ENCODE data around the gene NPHP4.
A peak's percentile ranks its signal among the peaks of the same experiment; 100 is the strongest.

NPHP4 gene

DNA sequence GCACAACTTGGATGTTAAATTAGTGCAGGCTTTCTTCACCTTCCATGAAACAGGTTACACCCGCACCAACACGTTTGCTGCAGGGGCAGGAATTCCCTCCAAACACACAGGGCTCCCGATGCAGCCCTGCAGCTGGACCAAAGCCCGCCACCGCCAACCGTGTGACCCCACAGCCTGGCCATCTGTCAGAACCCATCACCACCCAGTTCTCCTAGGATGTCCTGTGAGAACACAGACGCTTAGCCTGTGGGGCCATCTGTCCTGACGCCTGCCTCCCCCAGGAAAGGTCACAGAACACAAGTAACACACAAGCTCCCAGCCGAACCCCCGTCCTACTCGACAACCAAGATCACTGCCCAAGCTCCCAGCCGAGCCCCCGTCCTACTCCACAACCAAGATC is 108.1 kb downstream of the NPHP4 start:
- DNase-seq (ENCODE audit: low read depth in 1 of 2, low spot score in 1 of 2) = no peak
- in situ Hi-C loops (cut with HindIII; ENCODE audit: low pct_unique_long_range_greater_than_20kb, low sequenced_read_pairs) = no loop called here
- no peak for TF ChIP-seq JUND (IDR thresholded peaks at IDR 0.05; ENCODE audit: low read depth)

DNA sequence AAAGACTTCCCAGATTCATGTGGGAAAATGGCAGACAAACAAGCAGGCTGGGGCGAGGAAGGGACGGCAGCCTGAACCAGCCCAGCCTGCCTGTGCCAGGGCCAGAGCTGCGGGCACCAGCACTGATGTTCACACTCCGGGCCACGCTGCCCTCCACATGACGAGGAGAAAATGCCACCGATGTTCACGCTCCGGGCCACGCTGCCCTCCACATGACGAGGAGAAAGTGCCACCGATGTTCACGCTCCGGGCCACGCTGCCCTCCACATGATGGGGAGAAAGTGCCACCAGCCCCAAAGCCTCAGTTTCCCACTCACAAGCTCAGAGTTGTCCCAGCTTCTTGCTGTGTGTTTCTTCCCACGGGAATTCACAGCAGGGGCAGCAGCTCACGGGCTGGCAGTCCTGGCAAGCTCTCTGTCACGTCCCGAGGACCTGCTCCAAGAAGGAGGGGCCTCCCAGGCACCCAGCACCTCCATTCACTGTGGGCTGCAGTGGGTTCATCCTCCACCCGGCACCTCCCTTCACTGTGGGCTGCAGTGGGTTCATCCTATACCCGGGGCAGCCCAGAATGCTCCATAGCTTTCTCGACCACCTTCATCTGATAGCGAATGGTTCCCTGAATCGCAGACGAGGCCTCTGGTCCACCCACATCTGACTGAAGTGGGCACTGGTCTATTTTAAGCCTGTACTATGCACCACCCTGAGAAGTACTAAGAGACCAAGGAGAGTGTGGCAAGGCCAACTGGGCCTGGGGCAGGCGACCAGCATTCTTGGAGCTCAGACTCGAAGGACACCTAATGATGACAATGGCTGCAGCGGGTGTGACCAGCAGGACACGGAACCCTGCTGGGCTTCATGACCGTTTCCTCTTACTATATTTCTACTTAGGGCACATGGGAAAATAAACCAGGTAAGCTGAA is 108.8 kb downstream of the NPHP4 start:
- in situ Hi-C loops (cut with HindIII; ENCODE audit: low pct_unique_long_range_greater_than_20kb, low sequenced_read_pairs) = no loop called here
- no peak for TF ChIP-seq JUND (IDR thresholded peaks at IDR 0.05; ENCODE audit: low read depth)
- DNase-seq (ENCODE audit: low read depth in 1 of 2, low spot score in 1 of 2) = no peak

DNA sequence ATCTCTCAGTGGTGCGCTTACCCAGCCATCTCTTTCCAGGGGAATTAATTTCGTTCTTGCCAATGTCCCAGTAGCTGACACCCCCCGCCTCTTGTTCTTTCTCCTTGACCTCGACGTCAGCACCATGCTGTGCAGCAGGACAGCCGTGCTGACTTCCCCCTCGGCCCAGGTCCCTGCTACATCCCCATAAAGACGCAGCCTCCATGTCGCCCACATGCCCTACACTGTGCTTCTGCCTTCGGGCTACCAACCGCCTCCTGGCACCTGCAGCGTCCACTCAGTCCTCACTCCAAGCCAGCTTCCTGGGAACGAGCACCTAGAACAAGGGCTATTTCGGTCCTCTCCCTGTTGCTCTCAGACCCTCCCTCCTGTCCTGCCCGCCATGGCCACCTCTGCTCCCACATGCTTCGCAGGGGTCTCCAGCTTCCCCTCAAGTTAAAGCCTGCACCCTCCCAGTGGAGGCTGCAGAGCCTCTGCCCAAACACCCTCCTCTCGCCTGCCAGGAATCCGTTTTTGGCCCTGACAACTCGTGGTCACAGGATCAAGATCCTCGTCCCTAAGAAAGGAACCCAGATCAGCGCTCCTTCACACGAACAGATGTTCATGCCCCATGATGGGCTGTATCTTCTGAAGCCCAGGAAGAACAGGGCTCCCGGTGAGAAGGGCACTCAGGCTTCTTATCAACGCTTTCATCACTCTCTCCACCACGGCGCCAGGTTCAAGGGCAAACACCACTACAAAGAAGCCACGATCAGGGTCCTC is 109.7 kb downstream of the NPHP4 start:
- no peak for TF ChIP-seq JUND (IDR thresholded peaks at IDR 0.05; ENCODE audit: low read depth)
- in situ Hi-C loops (cut with HindIII; ENCODE audit: low pct_unique_long_range_greater_than_20kb, low sequenced_read_pairs) = no loop called here
- no peak for DNase-seq (ENCODE audit: low read depth in 1 of 2, low spot score in 1 of 2)

DNA sequence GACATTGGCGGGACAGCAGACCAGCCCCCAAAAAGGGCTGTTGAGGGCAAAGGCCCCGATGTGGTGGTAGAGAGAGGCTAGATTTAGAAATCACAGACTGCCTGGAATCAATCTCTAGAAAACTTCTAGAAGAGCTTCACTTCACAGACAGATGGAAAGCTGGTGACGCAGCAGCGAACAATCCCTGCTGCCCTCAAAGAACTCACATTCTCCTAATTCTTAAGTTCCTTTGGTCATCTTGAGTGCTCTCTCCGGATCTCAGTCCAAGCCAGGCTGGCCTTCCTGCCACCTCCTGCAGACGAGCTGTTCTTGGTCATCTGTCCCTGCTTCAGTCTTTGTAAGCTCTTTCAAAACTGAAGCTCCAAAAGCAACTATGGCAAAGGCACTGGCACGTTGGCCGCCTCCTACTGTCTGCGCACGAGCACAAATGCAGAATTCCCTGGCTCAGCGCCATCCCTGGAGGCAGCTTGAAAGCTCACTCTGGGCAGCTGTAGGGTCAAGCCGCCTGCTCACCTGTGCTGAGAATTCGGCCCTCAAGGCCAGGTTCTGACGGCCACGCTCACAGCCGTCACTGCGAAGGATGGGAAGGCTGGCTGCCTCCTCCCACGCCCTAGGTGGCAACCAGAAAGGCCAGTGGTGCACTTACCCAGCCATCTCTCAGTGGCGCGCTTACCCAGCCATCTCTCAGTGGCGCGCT is 110.6 kb downstream of the NPHP4 start:
- in situ Hi-C loops (cut with HindIII; ENCODE audit: low pct_unique_long_range_greater_than_20kb, low sequenced_read_pairs) = no loop called here
- no peak for TF ChIP-seq JUND (IDR thresholded peaks at IDR 0.05; ENCODE audit: low read depth)

DNA sequence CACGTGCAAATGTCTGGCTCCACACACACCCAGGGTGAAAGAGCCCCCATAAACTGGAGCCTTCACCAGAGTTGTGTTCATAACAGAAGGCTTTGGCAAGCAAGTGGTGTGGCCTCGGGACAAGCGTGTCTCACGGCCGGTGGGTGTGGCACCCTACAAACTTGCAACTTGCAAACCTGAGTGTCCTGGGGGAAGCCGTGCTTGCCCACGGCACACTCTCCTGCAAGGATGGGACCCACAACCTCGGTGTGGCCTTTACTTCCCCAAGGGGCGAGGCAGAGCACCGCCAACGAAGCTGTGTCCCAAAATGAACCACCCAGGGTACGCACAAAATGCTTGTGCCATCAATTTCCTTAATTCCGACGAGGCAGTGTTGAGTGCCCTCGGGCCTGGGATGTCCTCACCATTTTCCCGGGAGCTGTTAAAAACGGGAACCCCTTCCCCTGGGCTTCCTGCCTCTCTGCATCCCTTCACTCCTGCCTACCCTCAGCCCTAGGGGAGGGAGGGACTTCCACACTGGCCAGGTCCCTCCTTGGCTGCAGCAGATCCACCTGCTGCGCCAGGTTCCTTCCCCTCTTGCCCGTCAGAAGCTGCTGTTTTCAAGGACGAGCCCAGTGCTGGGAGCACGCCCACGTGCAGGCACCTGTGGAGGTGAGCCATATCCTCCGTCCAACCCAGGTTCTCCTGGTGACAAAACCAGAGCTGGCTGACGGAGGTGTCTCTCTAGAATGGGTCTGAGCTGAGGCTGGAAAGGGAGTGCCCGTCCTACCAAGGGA is 111.4 kb downstream of the NPHP4 start:
- TF ChIP-seq JUND (IDR thresholded peaks at IDR 0.05; ENCODE audit: low read depth) = no peak
- DNase-seq (ENCODE audit: low read depth in 1 of 2, low spot score in 1 of 2) = no peak
- in situ Hi-C loops (cut with HindIII; ENCODE audit: low pct_unique_long_range_greater_than_20kb, low sequenced_read_pairs) = no loop called here

More for the DNA sequence above, 110.6 kb downstream of the NPHP4 start:
- peak in 1 of 2 experiments; percentile 29 for DNase-seq (ENCODE audit: low read depth in 1 of 2, low spot score in 1 of 2)

DNA sequence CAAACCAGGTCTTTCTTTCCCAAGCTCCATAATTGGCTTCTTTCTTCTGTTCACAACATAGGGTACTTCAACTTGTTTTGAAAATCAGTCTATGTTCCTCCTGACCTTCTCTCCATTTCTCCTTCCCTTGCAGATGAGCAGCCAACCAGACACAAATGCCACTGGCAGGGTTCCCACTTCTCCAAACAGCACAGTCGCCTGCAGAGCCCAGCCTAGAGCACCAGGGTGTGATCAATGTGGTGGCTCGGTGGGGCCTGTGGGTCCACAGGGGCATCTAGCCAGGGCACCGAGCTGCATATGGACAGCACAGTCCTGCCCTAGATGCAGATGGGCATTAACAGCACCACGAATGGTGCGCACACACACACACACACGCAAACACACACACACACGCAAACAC is 112.8 kb downstream of the NPHP4 start:
- no peak for DNase-seq (ENCODE audit: low read depth in 1 of 2, low spot score in 1 of 2)
- no peak for TF ChIP-seq JUND (IDR thresholded peaks at IDR 0.05; ENCODE audit: low read depth)
- in situ Hi-C loops (cut with HindIII; ENCODE audit: low pct_unique_long_range_greater_than_20kb, low sequenced_read_pairs) = no loop called here

DNA sequence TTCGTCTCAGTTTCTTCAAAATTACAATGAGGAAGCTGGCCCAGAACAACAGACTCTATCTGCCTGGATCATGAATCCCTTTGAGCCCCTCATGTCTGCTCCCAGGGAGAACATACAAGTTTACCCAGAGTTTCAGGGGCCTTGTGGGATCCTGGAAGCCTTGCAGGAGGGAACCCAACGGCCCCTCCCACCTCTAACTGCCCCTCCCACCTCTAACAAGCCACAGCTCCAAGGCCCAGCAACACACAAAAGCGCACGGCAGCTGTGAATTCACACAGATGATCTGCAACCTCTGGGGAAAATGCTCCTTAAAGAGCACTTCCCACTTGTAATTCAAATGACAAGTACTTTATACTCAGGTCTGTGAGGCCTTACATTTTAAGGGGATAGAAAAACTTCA is 113.3 kb downstream of the NPHP4 start:
- no peak for TF ChIP-seq JUND (IDR thresholded peaks at IDR 0.05; ENCODE audit: low read depth)
- in situ Hi-C loops (cut with HindIII; ENCODE audit: low pct_unique_long_range_greater_than_20kb, low sequenced_read_pairs) = no loop called here
- DNase-seq (ENCODE audit: low read depth in 1 of 2, low spot score in 1 of 2) = no peak

DNA sequence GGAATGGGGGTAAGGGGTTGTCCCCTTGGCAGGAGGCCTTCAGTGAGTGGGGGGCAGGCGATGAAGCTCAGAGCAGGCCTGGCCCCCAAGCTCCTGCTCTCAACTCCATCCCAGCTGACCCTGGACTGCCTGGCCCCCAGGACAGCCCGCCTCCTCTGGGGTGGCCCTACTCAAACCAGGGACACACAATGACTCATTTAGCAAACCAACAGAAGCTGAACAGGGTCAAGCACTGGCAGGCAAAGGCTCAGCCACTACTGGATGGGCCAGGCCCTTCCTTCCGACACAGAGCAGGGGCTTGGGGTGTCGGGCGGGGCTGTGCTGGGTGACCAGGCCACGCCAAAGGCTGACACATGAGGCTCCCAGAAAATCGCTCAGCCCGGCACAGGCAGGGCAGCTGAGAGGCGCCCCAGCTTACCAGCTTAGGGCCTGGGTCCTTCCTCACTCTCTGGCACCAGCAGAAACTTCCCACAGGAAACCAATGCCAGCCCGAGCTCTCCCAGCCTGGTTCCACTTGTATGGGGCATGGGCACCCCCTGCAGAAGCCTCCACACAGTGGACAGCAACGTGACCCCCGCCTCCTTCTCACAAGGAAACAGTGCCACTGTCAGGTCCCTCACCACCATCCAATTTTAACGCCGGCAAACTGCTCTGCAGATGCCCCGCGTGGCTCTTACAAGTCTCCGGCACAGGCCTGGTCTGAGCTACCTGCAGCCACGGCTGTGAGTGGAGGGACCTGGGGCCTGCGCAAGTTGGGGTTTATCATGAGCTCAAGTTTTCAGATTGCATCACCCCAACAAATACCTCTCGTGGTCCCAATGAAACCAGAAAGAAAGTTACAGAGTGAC is 114.3 kb downstream of the NPHP4 start:
- DNase-seq (ENCODE audit: low read depth in 1 of 2, low spot score in 1 of 2) = no peak
- in situ Hi-C loops (cut with HindIII; ENCODE audit: low pct_unique_long_range_greater_than_20kb, low sequenced_read_pairs) = no loop called here
- TF ChIP-seq JUND (IDR thresholded peaks at IDR 0.05; ENCODE audit: low read depth) = no peak

DNA sequence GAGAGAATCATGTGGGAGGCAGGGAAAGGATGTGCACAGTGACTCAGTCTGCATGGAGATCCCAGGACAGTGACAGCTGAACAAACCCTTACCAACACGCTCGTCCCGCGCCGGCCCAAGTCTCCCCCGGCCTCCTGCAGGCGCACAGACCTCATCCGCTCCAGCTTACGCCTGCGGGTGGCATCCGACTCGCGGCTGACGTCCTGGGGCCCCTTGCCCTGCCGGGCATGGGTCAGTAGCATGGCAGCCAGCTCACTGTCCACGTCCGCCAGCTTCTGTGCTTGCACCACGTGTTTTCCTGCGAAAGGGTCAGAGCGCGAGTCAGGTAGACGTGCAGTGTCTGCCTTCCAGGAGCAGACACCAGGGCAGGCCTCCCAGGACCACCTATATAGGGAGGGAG is 115.2 kb downstream of the NPHP4 start:
- in situ Hi-C loops (cut with HindIII; ENCODE audit: low pct_unique_long_range_greater_than_20kb, low sequenced_read_pairs) = no loop called here
- no peak for TF ChIP-seq JUND (IDR thresholded peaks at IDR 0.05; ENCODE audit: low read depth)
- DNase-seq (ENCODE audit: low read depth in 1 of 2, low spot score in 1 of 2) = no peak

DNA sequence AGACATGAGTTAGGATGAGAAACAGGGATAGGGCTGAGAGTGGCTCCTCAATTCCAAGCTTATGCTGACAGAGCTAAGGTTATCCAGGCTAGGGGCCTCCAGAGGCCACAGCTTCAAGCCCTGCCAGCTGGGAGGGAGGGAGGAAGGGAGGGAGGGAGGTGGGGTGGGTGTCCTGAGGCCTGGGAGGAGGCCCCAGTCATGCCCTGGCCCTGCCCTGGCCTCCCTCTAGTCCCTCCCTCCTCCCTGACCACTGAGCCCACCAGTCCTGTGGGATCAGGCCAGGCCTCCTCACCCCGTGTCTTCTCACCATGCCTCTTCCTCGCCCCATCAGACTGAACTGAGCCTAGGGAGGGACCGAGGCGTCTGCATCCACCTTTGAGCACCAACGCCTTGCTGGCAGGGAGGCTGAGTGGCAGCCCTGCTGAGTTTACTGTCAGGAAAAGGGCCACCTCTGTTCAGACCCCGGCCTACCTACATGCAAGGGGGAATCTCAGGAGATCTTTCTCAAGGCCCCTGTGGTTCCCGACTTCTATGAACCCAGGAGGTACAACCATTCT is 116.1 kb downstream of the NPHP4 start:
- in situ Hi-C loops (cut with HindIII; ENCODE audit: low pct_unique_long_range_greater_than_20kb, low sequenced_read_pairs) = no loop called here
- no peak for TF ChIP-seq JUND (IDR thresholded peaks at IDR 0.05; ENCODE audit: low read depth)
- DNase-seq (ENCODE audit: low read depth in 1 of 2, low spot score in 1 of 2) = no peak

DNA sequence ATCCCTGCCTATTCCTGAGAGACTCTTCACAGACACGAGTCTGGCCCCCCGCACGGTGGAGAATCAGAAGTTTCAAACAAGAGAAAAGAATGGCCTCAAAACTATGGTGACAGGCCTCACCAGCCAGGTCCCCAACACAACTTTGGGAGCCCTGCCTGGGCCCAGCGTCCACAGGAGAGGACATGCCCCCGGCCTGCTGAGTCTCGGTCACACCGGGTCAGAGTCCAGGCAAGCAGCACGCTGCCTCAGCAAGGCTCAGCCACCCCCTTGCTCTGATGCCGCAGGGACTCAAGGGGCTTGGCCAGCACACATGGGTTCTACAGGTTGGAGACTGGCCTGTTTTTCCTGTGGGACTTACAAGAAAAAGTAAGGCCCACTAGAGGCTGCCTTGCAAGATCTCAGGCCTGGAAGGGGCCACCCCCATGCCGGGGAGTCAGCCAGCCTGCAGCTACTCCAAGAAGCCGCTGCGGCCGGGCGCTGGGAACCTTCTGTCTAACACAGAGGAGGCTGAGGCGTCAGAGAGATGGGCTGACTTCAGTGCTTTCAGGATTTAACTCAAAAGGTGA is 116.8 kb downstream of the NPHP4 start:
- in situ Hi-C loops (cut with HindIII; ENCODE audit: low pct_unique_long_range_greater_than_20kb, low sequenced_read_pairs) = no loop called here
- TF ChIP-seq JUND (IDR thresholded peaks at IDR 0.05; ENCODE audit: low read depth) = no peak
- no peak for DNase-seq (ENCODE audit: low read depth in 1 of 2, low spot score in 1 of 2)

Data from T47D (cell line).